GM11168 (cell line): ENCODE data around the gene URB2.

Source experiments
- in situ Hi-C: fragments of 300-500 bp; cut with MboI; formaldehyde crosslinking; loops from one replicate; pipeline ENCODE4 v1.12.0; 2022; ENCODE audit warnings: low sequenced_read_pairs; ENCODE audit not compliant: unreplicated experiment

Gene URB2

GRCh38 chr1:229642376-229642775 lies 16.3 kb downstream of the URB2 start:
- in situ Hi-C loops, result no loop called here

- in situ Hi-C loops, result no loop called here
Observed at GRCh38 chr1:229642970-229643369, 16.9 kb downstream of the URB2 start.

GRCh38 chr1:229643996-229644745 lies 18.1 kb downstream of the URB2 start:
- in situ Hi-C loops, result no loop called here

- in situ Hi-C loops, result no loop called here
Observed at GRCh38 chr1:229645324-229645993, 19.4 kb downstream of the URB2 start.

GRCh38 chr1:229648406-229648805 lies 22.4 kb downstream of the URB2 start:
- in situ Hi-C loops, result no loop called here

GRCh38 chr1:229650045-229650444 lies 24.0 kb downstream of the URB2 start:
- in situ Hi-C loops, result loop anchor here (25.0 kb wide), 1 partner anchor 662 kb away; no protein-coding TSS in a partner anchor

- in situ Hi-C loops, result loop anchor here (25.0 kb wide), 1 partner anchor 661 kb away; no protein-coding TSS in a partner anchor
Observed at GRCh38 chr1:229651546-229651945, 25.5 kb downstream of the URB2 start.

GRCh38 chr1:229653420-229653819 lies 27.4 kb downstream of the URB2 start:
- in situ Hi-C loops, result loop anchor here (25.0 kb wide), 1 partner anchor 659 kb away; no protein-coding TSS in a partner anchor

- in situ Hi-C loops, result loop anchor here (25.0 kb wide), 1 partner anchor 657 kb away; no protein-coding TSS in a partner anchor
Observed at GRCh38 chr1:229655781-229656180, 29.7 kb downstream of the URB2 start.

- in situ Hi-C loops, result loop anchor here (25.0 kb wide), 1 partner anchor 654 kb away; no protein-coding TSS in a partner anchor
Observed at GRCh38 chr1:229657993-229658755, 32.1 kb downstream of the URB2 start.

GRCh38 chr1:229661022-229661877 lies 35.2 kb downstream of the URB2 start:
- in situ Hi-C loops, result loop anchor here (25.0 kb wide), 1 partner anchor 651 kb away; no protein-coding TSS in a partner anchor

GRCh38 chr1:229661897-229662296 lies 35.9 kb downstream of the URB2 start:
- in situ Hi-C loops, result loop anchor here (25.0 kb wide), 1 partner anchor 650 kb away; no protein-coding TSS in a partner anchor

GRCh38 chr1:229664133-229664689 lies 38.2 kb downstream of the URB2 start:
- in situ Hi-C loops, result loop anchor here (25.0 kb wide), 1 partner anchor 648 kb away; no protein-coding TSS in a partner anchor

GRCh38 chr1:229665912-229666558 lies 40.0 kb downstream of the URB2 start:
- in situ Hi-C loops, result loop anchor here (25.0 kb wide), 1 partner anchor 646 kb away; no protein-coding TSS in a partner anchor

- in situ Hi-C loops, result loop anchor here (25.0 kb wide), 1 partner anchor 646 kb away; no protein-coding TSS in a partner anchor
Observed at GRCh38 chr1:229666585-229666984, 40.5 kb downstream of the URB2 start.

GRCh38 chr1:229669333-229669732 lies 43.3 kb downstream of the URB2 start:
- in situ Hi-C loops, result loop anchor here (25.0 kb wide), 1 partner anchor 643 kb away; no protein-coding TSS in a partner anchor

- in situ Hi-C loops, result loop anchor here (25.0 kb wide), 1 partner anchor 641 kb away; no protein-coding TSS in a partner anchor
Observed at GRCh38 chr1:229671310-229671709, 45.3 kb downstream of the URB2 start.

- in situ Hi-C loops, result loop anchor here (25.0 kb wide), 1 partner anchor 640 kb away; no protein-coding TSS in a partner anchor
Observed at GRCh38 chr1:229672246-229672645, 46.2 kb downstream of the URB2 start.
